C1 segment of cervical spinal cord (tissue), 14 donors: ENCODE measurements around the gene TSPYL2.

Experiments
- DNase-seq, 14 donors: peaks; one replicate each; lab custom pipeline; 2025; lab: John Stamatoyannopoulos, UW

TSPYL2 gene

GRCh38 chrX:53125506-53125905 is 43.3 kb downstream of the TSPYL2 start:
- DNase-seq, result no peak

- DNase-seq, result no peak
These were observed 44.2 kb downstream of the TSPYL2 start for GRCh38 chrX:53126377-53126776.

GRCh38 chrX:53128097-53128749 is 46.1 kb downstream of the TSPYL2 start:
- no peak for DNase-seq

GRCh38 chrX:53133400-53133799 is 51.2 kb downstream of the TSPYL2 start:
- DNase-seq, result no peak

GRCh38 chrX:53135581-53135980 is 53.4 kb downstream of the TSPYL2 start:
- DNase-seq, result no peak
